Measurements from ENCODE around the gene WDR53.
"Not testable (repeated sequence)": the region's sequence is repeated elsewhere in the genome, so short reads cannot be mapped to it uniquely, and the experiment has no call there.

The WDR53 gene

GRCh38 chr3:196525141-196525540 lies 43.2 kb downstream of the WDR53 start:
- TF ChIP-seq CTCF (IDR thresholded peaks at IDR 0.05; ENCODE audit: low read depth, low read length) = no peak
- H3K9me3 ChIP-seq (ENCODE audit: severe bottlenecking) = no peaks in the 10 kb centered on the region
- DNase-seq = no peak
- no peaks in the 10 kb centered on the region for H3K27me3 ChIP-seq (ENCODE audit: insufficient read depth, low read depth, severe bottlenecking)
- H3K4me3 ChIP-seq (ENCODE audit: low read depth, low read length) = no peak overlapping the region
- H3K27ac ChIP-seq = no peak overlapping the region
- no peaks in the 10 kb centered on the region for H3K36me3 ChIP-seq

- TF ChIP-seq CTCF (IDR thresholded peaks at IDR 0.05; ENCODE audit: low read depth, low read length) = peak; percentile 29; the same call in 1 of the 2 replicates
- Histone ChIP-seq H3K9me3 (ENCODE audit: severe bottlenecking) (peaks cover 2% of the 10 kb centered on the region), H3K27ac (no peak overlapping the region), H3K4me3 (ENCODE audit: low read depth, low read length) (no peak overlapping the region), H3K27me3 (ENCODE audit: insufficient read depth, low read depth, severe bottlenecking) (no peaks in the 10 kb centered on the region), H3K36me3 (no peaks in the 10 kb centered on the region)
- DNase-seq = peak; percentile 15
These were observed 43.8 kb downstream of the WDR53 start for GRCh38 chr3:196524527-196524926.

- H3K27me3 ChIP-seq (ENCODE audit: insufficient read depth, low read depth, severe bottlenecking) = no peaks in the 10 kb centered on the region
- H3K27ac ChIP-seq = no peak overlapping the region
- H3K36me3 ChIP-seq = no peaks in the 10 kb centered on the region
- no peak for TF ChIP-seq CTCF (IDR thresholded peaks at IDR 0.05; ENCODE audit: low read depth, low read length)
- no peak overlapping the region for H3K4me3 ChIP-seq (ENCODE audit: low read depth, low read length)
- H3K9me3 ChIP-seq (ENCODE audit: severe bottlenecking) = peaks cover 5% of the 10 kb centered on the region
- no peak for DNase-seq
These were observed 44.5 kb downstream of the WDR53 start for GRCh38 chr3:196523841-196524240.

GRCh38 chr3:196521291-196521690 lies 47.1 kb downstream of the WDR53 start:
- not testable (repeated sequence) for H3K27ac ChIP-seq; H3K4me3 ChIP-seq (ENCODE audit: low read depth, low read length); H3K36me3 ChIP-seq; H3K9me3 ChIP-seq (ENCODE audit: severe bottlenecking); DNase-seq; H3K27me3 ChIP-seq (ENCODE audit: insufficient read depth, low read depth, severe bottlenecking)

- Histone ChIP-seq H3K4me3 (ENCODE audit: low read depth, low read length) (no peak overlapping the region), H3K27ac (no peak overlapping the region), H3K9me3 (ENCODE audit: severe bottlenecking) (peaks cover 5% of the 10 kb centered on the region), H3K27me3 (ENCODE audit: insufficient read depth, low read depth, severe bottlenecking) (no peaks in the 10 kb centered on the region), H3K36me3 (no peaks in the 10 kb centered on the region)
- no peak for TF ChIP-seq CTCF (IDR thresholded peaks at IDR 0.05; ENCODE audit: low read depth, low read length)
- DNase-seq = peak; percentile 11
These were observed 48.7 kb downstream of the WDR53 start for GRCh38 chr3:196519718-196520082.

GRCh38 chr3:196518966-196519717 lies 49.2 kb downstream of the WDR53 start:
- H3K27me3 ChIP-seq (ENCODE audit: insufficient read depth, low read depth, severe bottlenecking) = no peaks in the 10 kb centered on the region
- peak; percentile 41; the same call in 1 of the 2 replicates for TF ChIP-seq CTCF (IDR thresholded peaks at IDR 0.05; ENCODE audit: low read depth, low read length)
- no peak overlapping the region for H3K27ac ChIP-seq
- no peaks in the 10 kb centered on the region for H3K36me3 ChIP-seq
- H3K9me3 ChIP-seq (ENCODE audit: severe bottlenecking) = peaks cover 5% of the 10 kb centered on the region
- H3K4me3 ChIP-seq (ENCODE audit: low read depth, low read length) = no peak overlapping the region
- DNase-seq = peak; percentile 63
